IMR-90 (cell line): ENCODE data around the gene ZNF559. TPM values are rescaled to one million over a fixed set of nuclear protein-coding genes. Genes with fewer than 3 reads are reported as not detected.

Experiments used
- ATAC-seq: fragments of 200-7000 bp; cut with Tn5 transposase; 2 replicates; pipeline ENCODE4 v1.9.1; 2020; ENCODE audit warnings: low read depth, mild to moderate bottlenecking, moderate library complexity
- BruUV-seq: library from RNA; stranded (reverse); fragments of 400-500 nt; replicated peaks from 2 replicates; lab custom pipeline; 2021; lab: Mats Ljungman, UMichigan
- CTCF ChIA-PET: fragments of 300-600 bp; formaldehyde crosslinking; extraction: SDS; loops from one replicate; lab custom pipeline; 2021; ENCODE audit warnings: antibody characterized with exemption; lab: Yijun Ruan, JAX
- POLR2A ChIA-PET: fragments of 300-600 bp; sonication (Branson Sonifier 250); formaldehyde crosslinking; loops from one replicate; lab custom pipeline; 2022; ENCODE audit warnings: antibody characterized with exemption; ENCODE audit not compliant: unreplicated experiment; lab: Charles Lee
- DNase-seq: peaks from one replicate; pipeline ENCODE4 v3.0.0; 2013
- H2AFZ ChIP-seq: replicated peaks from 2 replicates; pipeline ENCODE3; 2013; ENCODE audit warnings: low read length, mild to moderate bottlenecking; ENCODE audit not compliant: poor library complexity
- H2AK5ac ChIP-seq: 2 replicates; pipeline ENCODE4 v1.6.1; 2013; ENCODE audit warnings: low read depth, low read length, inconsistent platforms
- H2AK9ac ChIP-seq: replicated peaks from 2 replicates; pipeline ENCODE3; 2013; ENCODE audit warnings: mild to moderate bottlenecking, low read depth, low read length, moderate library complexity; ENCODE audit not compliant: poor library complexity
- H2BK120ac ChIP-seq: 2 replicates; pipeline ENCODE4 v1.6.1; 2013; ENCODE audit warnings: low read depth, low read length, inconsistent platforms
- H2BK15ac ChIP-seq: 3 replicates; pipeline ENCODE4 v1.6.1; 2013; ENCODE audit warnings: low read depth, low read length, inconsistent platforms
- H2BK20ac ChIP-seq: 2 replicates; pipeline ENCODE4 v1.6.1; 2013; ENCODE audit warnings: low read depth, mild to moderate bottlenecking, inconsistent platforms, low read length, moderate library complexity
- H2BK5ac ChIP-seq: 2 replicates; pipeline ENCODE4 v1.6.1; 2013; ENCODE audit warnings: mild to moderate bottlenecking, low read depth, low read length, inconsistent platforms; ENCODE audit not compliant: poor library complexity, severe bottlenecking
- H3K14ac ChIP-seq: replicated peaks from 2 replicates; pipeline ENCODE4 v1.6.1; 2013; ENCODE audit warnings: low read depth, low read length, inconsistent platforms
- H3K18ac ChIP-seq: 2 replicates; pipeline ENCODE4 v1.6.1; 2013; ENCODE audit warnings: low read depth, low read length, control low read depth
- H3K23ac ChIP-seq: 2 replicates; pipeline ENCODE4 v1.6.1; 2013; ENCODE audit warnings: low read depth, low read length, inconsistent platforms
- H3K27ac ChIP-seq: 2 replicates; pipeline ENCODE4 v1.5.1; 2013; ENCODE audit warnings: mild to moderate bottlenecking, control low read depth, low read length; ENCODE audit not compliant: insufficient read depth
- H3K27me3 ChIP-seq: 2 replicates; pipeline ENCODE4 v1.6.1; 2013; ENCODE audit warnings: low read length; ENCODE audit not compliant: control insufficient read depth, insufficient read depth
- H3K36me3 ChIP-seq: 2 replicates; pipeline ENCODE4 v1.6.1; 2013; ENCODE audit warnings: low read length, mixed read lengths; ENCODE audit not compliant: control insufficient read depth, insufficient read depth
- H3K4ac ChIP-seq: 2 replicates; pipeline ENCODE4 v1.6.1; 2013; ENCODE audit warnings: low read depth, low read length, inconsistent platforms
- H3K4me1 ChIP-seq: 2 replicates; pipeline ENCODE4 v1.6.1; 2013; ENCODE audit warnings: low read length, mixed read lengths; ENCODE audit not compliant: control insufficient read depth, insufficient read depth
- H3K4me2 ChIP-seq: 2 replicates; pipeline ENCODE4 v1.6.1; 2013; ENCODE audit warnings: low read depth, mild to moderate bottlenecking, control low read depth, low read length, moderate library complexity
- H3K4me3 ChIP-seq: 2 replicates; pipeline ENCODE4 v1.5.1; 2013; ENCODE audit warnings: low read depth, mild to moderate bottlenecking, control low read depth, low read length, moderate library complexity; ENCODE audit not compliant: insufficient read depth
- H3K56ac ChIP-seq: 2 replicates; pipeline ENCODE4 v1.6.1; 2013; ENCODE audit warnings: low read length, inconsistent platforms; ENCODE audit not compliant: insufficient read depth; ENCODE audit errors: extremely low read depth
- H3K79me1 ChIP-seq, 2 experiments: 2 replicates each; pipeline ENCODE4 v1.6.1; 2013; ENCODE audit warnings: low read length in 2 of 2, inconsistent platforms in 1 of 2, low read depth in 1 of 2
- H3K9ac ChIP-seq: 2 replicates; pipeline ENCODE4 v1.6.1; 2013; ENCODE audit warnings: low read depth, low read length, control low read depth
- H3K9me1 ChIP-seq: 2 replicates; pipeline ENCODE4 v1.6.1; 2013; ENCODE audit warnings: low read length, inconsistent platforms; ENCODE audit not compliant: insufficient read depth
- H3K9me3 ChIP-seq: 2 replicates; pipeline ENCODE4 v1.6.1; 2013; ENCODE audit warnings: low read length; ENCODE audit not compliant: control insufficient read depth, insufficient read depth
- H4K20me1 ChIP-seq: 2 replicates; pipeline ENCODE4 v1.6.1; 2013; ENCODE audit warnings: low read length, inconsistent platforms; ENCODE audit not compliant: insufficient read depth
- H4K5ac ChIP-seq: 2 replicates; pipeline ENCODE4 v1.6.1; 2013; ENCODE audit warnings: mild to moderate bottlenecking, low read depth, low read length, control low read depth
- H4K8ac ChIP-seq, 2 experiments: 2 replicates each; pipeline ENCODE4 v1.6.1; 2013; ENCODE audit warnings: low read depth in 2 of 2, low read length in 2 of 2, control low read depth in 1 of 2, inconsistent platforms in 1 of 2
- H4K91ac ChIP-seq: 2 replicates; pipeline ENCODE4 v1.6.1; 2013; ENCODE audit warnings: low read depth, low read length, inconsistent platforms; ENCODE audit not compliant: insufficient read depth
- BHLHE40 ChIP-seq: fragments of 150-350 bp; IDR thresholded peaks from 2 replicates; pipeline ENCODE4 v1.6.1; 2016; ENCODE audit warnings: mild to moderate bottlenecking, low read depth, low read length
- CEBPB ChIP-seq: IDR thresholded peaks from 2 replicates; pipeline ENCODE4 v1.6.1; 2012; ENCODE audit warnings: low read depth, low read length, improper control_type of control experiment
- CHD1 ChIP-seq: IDR thresholded peaks from 2 replicates; pipeline ENCODE4 v1.6.1; 2012; ENCODE audit warnings: low read depth, low read length, improper control_type of control experiment
- ELK1 ChIP-seq: fragments of 150-350 bp; IDR thresholded peaks from 2 replicates; pipeline ENCODE4 v1.6.1; 2016; ENCODE audit warnings: low read depth, mild to moderate bottlenecking, low read length, moderate library complexity, borderline replicate concordance
- FOS ChIP-seq: fragments of 150-350 bp; IDR thresholded peaks from 2 replicates; pipeline ENCODE4 v1.6.1; 2016; ENCODE audit warnings: low read depth, low read length
- MAFK ChIP-seq: IDR thresholded peaks from 2 replicates; pipeline ENCODE4 v1.6.1; 2012; ENCODE audit warnings: low read depth, low read length, improper control_type of control experiment
- MAZ ChIP-seq: IDR thresholded peaks from 2 replicates; pipeline ENCODE4 v1.6.1; 2012; ENCODE audit warnings: low read depth, mild to moderate bottlenecking, low read length, improper control_type of control experiment, moderate library complexity, borderline replicate concordance
- MXI1 ChIP-seq: IDR thresholded peaks from 2 replicates; pipeline ENCODE4 v1.6.1; 2012; ENCODE audit warnings: low read depth, mild to moderate bottlenecking, low read length, moderate library complexity, borderline replicate concordance
- NFE2L2 ChIP-seq: fragments of 150-350 bp; IDR thresholded peaks from 2 replicates; pipeline ENCODE4 v1.6.1; 2016; ENCODE audit warnings: low read depth, mild to moderate bottlenecking, low read length
- POLR2A ChIP-seq: IDR thresholded peaks from 2 replicates; pipeline ENCODE4 v1.6.1; 2012; ENCODE audit warnings: mild to moderate bottlenecking, low read depth, low read length
- RAD21 ChIP-seq: IDR thresholded peaks from 2 replicates; pipeline ENCODE4 v1.6.1; 2012; ENCODE audit warnings: low read length, improper control_type of control experiment
- RCOR1 ChIP-seq: IDR thresholded peaks from 2 replicates; pipeline ENCODE4 v1.6.1; 2012; ENCODE audit warnings: mild to moderate bottlenecking, low read length, improper control_type of control experiment; ENCODE audit not compliant: insufficient replicate concordance
- RFX5 ChIP-seq: IDR thresholded peaks from 2 replicates; pipeline ENCODE4 v1.8.0; 2012; ENCODE audit warnings: low read depth, mild to moderate bottlenecking, low read length, moderate library complexity
- SMC3 ChIP-seq: fragments of 150-350 bp; IDR thresholded peaks from 2 replicates; pipeline ENCODE4 v1.6.1; 2016; ENCODE audit warnings: low read depth, mild to moderate bottlenecking, antibody characterized with exemption, low read length, moderate library complexity
- WGBS, 2 experiments: methylation state at CpG; one replicate each; pipeline versions ENCODE4 v1.1.5 to v1.1.7; 2013; ENCODE audit warnings: missing lambda C conversion rate in 2 of 2; ENCODE audit not compliant: insufficient read length in 1 of 2; ENCODE audit errors: extremely low coverage in 2 of 2; 5-methylcytosine and 5-hydroxymethylcytosine counted together
- dilution Hi-C: fragments of 300-500 bp; cut with HindIII; formaldehyde crosslinking; loops from one replicate; pipeline ENCODE4 v1.14.3; 2018; ENCODE audit warnings: low sequenced_read_pairs; ENCODE audit not compliant: unreplicated experiment
- in situ Hi-C: fragments of 300-500 bp; cut with MboI; formaldehyde crosslinking; loops from 3 replicates; pipeline ENCODE4 v1.14.3; 2019; ENCODE audit warnings: low sequenced_read_pairs, inconsistent platforms, mixed read lengths
- intact Hi-C: fragments of 100-400 bp; cut with micrococcal nuclease; formaldehyde crosslinking; loops from 2 replicates; pipeline ENCODE4 v1.10.0; 2022
- polyA plus RNA-seq, 3 experiments: library from polyadenylated mRNA; depleted of rRNA; stranded (reverse); fragments of >200 nt; gene quantifications; 2 replicates each; pipeline ENCODE4 v1.2.3, GENCODE V29; 2012; ENCODE audit warnings: low replicate concordance in 1 of 3
- total RNA-seq: library from RNA; depleted of rRNA; stranded (reverse); fragments of >200 nt; gene quantifications from 2 replicates; pipeline ENCODE4 v1.2.3, GENCODE V29; 2012
- TF ChIP-seq, protein P1 (sequence below): conservative IDR thresholded peaks from 2 replicates; pipeline ENCODE4 v1.5.1; 2012; ENCODE audit warnings: mild to moderate bottlenecking, low read depth, low read length, improper control_type of control experiment
- TF ChIP-seq, protein P2 (sequence below): fragments of 150-350 bp; IDR thresholded peaks from 2 replicates; pipeline ENCODE4 v1.6.1; 2017; ENCODE audit warnings: mild to moderate bottlenecking, antibody characterized with exemption, low read length, low read depth

The ZNF559 gene
- total and polyA plus RNA-seq, 2 of the 4 experiments (the other 2 are of a cell fraction) = 8.8 to 9.9 TPM

DNA sequence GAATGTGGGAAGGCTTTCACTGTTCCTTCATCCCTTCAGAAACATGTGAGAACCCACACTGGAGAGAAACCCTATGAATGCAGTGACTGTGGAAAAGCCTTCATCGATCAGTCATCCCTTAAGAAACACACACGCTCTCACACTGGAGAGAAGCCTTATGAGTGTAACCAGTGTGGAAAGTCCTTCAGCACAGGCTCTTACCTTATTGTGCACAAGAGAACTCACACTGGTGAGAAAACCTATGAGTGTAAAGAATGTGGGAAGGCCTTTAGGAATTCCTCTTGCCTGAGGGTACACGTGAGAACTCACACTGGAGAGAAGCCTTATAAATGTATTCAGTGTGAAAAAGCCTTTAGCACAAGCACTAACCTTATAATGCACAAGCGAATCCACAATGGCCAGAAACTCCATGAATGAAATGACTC, 57.4 kb downstream of the ZNF559 start:
- BruUV-seq = no TSS peak

More for the DNA sequence above, 57.4 kb downstream of the ZNF559 start:
- in situ Hi-C loops = no loop called here
- Histone ChIP-seq H3K9ac (no peak overlapping the region), H2BK5ac (no peak overlapping the region), H4K8ac (no peak overlapping the region), H4K20me1 (no peaks in the 10 kb centered on the region), H3K9me1 (no peaks in the 10 kb centered on the region), H3K4me3 (no peak overlapping the region), H2BK120ac (no peak overlapping the region), H3K4me2 (no peak overlapping the region), H4K91ac (no peak overlapping the region), H4K5ac (no peak overlapping the region), H3K27ac (no peak overlapping the region), H3K18ac (no peak overlapping the region), H2AK9ac (no peak overlapping the region), H2AFZ (no peak overlapping the region), H3K4me1 (no peaks in the 10 kb centered on the region), H3K36me3 (peaks cover 74% of the 10 kb centered on the region), H3K23ac (no peak overlapping the region), H2BK20ac (no peak overlapping the region), H3K56ac (no peak overlapping the region), H3K79me1 (no peaks in the 10 kb centered on the region; a peak in 1 of 4 replicates), H3K4ac (no peak overlapping the region), H2AK5ac (no peak overlapping the region), H3K9me3 (peaks cover 86% of the 10 kb centered on the region), H2BK15ac (no peak overlapping the region), H3K14ac (no peak overlapping the region), H3K27me3 (no peaks in the 10 kb centered on the region)
- TF ChIP-seq POLR2A (no peak), MXI1 (no peak), BHLHE40 (no peak), RFX5 (no peak), FOS (no peak), CEBPB (no peak), MAZ (no peak), ELK1 (no peak), RAD21 (no peak), RCOR1 (no peak), MAFK (no peak), CHD1 (no peak), SMC3 (no peak), NFE2L2 (no peak)
- TF ChIP-seq, protein P1, sequence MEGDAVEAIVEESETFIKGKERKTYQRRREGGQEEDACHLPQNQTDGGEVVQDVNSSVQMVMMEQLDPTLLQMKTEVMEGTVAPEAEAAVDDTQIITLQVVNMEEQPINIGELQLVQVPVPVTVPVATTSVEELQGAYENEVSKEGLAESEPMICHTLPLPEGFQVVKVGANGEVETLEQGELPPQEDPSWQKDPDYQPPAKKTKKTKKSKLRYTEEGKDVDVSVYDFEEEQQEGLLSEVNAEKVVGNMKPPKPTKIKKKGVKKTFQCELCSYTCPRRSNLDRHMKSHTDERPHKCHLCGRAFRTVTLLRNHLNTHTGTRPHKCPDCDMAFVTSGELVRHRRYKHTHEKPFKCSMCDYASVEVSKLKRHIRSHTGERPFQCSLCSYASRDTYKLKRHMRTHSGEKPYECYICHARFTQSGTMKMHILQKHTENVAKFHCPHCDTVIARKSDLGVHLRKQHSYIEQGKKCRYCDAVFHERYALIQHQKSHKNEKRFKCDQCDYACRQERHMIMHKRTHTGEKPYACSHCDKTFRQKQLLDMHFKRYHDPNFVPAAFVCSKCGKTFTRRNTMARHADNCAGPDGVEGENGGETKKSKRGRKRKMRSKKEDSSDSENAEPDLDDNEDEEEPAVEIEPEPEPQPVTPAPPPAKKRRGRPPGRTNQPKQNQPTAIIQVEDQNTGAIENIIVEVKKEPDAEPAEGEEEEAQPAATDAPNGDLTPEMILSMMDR = no peak
- TF ChIP-seq, protein P2, sequence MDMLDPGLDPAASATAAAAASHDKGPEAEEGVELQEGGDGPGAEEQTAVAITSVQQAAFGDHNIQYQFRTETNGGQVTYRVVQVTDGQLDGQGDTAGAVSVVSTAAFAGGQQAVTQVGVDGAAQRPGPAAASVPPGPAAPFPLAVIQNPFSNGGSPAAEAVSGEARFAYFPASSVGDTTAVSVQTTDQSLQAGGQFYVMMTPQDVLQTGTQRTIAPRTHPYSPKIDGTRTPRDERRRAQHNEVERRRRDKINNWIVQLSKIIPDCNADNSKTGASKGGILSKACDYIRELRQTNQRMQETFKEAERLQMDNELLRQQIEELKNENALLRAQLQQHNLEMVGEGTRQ = no peak
- POLR2A ChIA-PET = no interaction called here
- WGBS, 2 experiments = no CpG with 5 or more reads among the region's 4 CpGs
- ATAC-seq = no peak
- DNase-seq = no peak
- intact Hi-C loops = no loop called here
- dilution Hi-C loops = no loop called here
- CTCF ChIA-PET = no interaction called here
